H1 (cell line): ENCODE measurements around the gene FGF1. TPM values are rescaled to one million over a fixed set of nuclear protein-coding genes. Genes with fewer than 3 reads are reported as not detected.

ENCODE experiments used
- CTCF ChIA-PET: fragments of 300-600 bp; sonication (Branson Sonifier 250); formaldehyde crosslinking; loops from one replicate; lab custom pipeline; 2021; ENCODE audit not compliant: partially characterized antibody; lab: Charles Lee
- POLR2A ChIA-PET: fragments of 300-600 bp; sonication (Branson Sonifier 250); formaldehyde crosslinking; loops from one replicate; lab custom pipeline; 2021; ENCODE audit warnings: inconsistent platforms; ENCODE audit not compliant: partially characterized antibody; lab: Charles Lee
- DNase-seq, 2 experiments: peaks; one replicate each; pipeline versions ENCODE4 v3.0.0 to v3.0.0-alpha.2; 2010 to 2022; ENCODE audit warnings: low spot score in 2 of 2, low read depth in 1 of 2, mixed read lengths in 1 of 2
- FAIRE-seq: peaks from 2 replicates; lab custom pipeline; 2011; peaks lifted over from hg19 to GRCh38; lab: Jason Lieb, UNC
- H2AFZ ChIP-seq: 2 replicates; pipeline ENCODE4 v1.8.1; 2012; ENCODE audit warnings: low read length, inconsistent platforms
- H2AK5ac ChIP-seq: 2 replicates; pipeline ENCODE4 v1.6.1; 2013; ENCODE audit warnings: low read depth, low read length
- H2BK120ac ChIP-seq: replicated peaks from 2 replicates; pipeline ENCODE3; 2013; ENCODE audit warnings: low read depth, low read length, inconsistent platforms
- H2BK12ac ChIP-seq: 2 replicates; pipeline ENCODE4 v1.6.1; 2013; ENCODE audit warnings: low read depth, low read length
- H2BK15ac ChIP-seq: 2 replicates; pipeline ENCODE4 v1.6.1; 2013; ENCODE audit warnings: low read length
- H2BK20ac ChIP-seq: 2 replicates; pipeline ENCODE4 v1.6.1; 2013; ENCODE audit warnings: low read length
- H2BK5ac ChIP-seq: 2 replicates; pipeline ENCODE4 v1.6.1; 2013; ENCODE audit warnings: low read depth, low read length
- H3K14ac ChIP-seq: 2 replicates; pipeline ENCODE4 v1.6.1; 2013; ENCODE audit warnings: inconsistent platforms; ENCODE audit not compliant: insufficient read length
- H3K18ac ChIP-seq: 2 replicates; pipeline ENCODE4 v1.6.1; 2013; ENCODE audit warnings: low read length; ENCODE audit errors: extremely low read depth
- H3K23ac ChIP-seq: 2 replicates; pipeline ENCODE4 v1.6.1; 2013; ENCODE audit warnings: inconsistent platforms; ENCODE audit not compliant: insufficient read length
- H3K23me2 ChIP-seq: 2 replicates; pipeline ENCODE4 v1.6.1; 2013; ENCODE audit warnings: low read depth, low read length
- H3K27ac ChIP-seq: 2 replicates; pipeline ENCODE4 v1.6.1; 2011; ENCODE audit warnings: low read depth, low read length, inconsistent platforms
- H3K27me3 ChIP-seq, 4 experiments: replicated peaks in 1 of 4; 1 replicate in 1 of 4; 2 replicates in 3 of 4; pipeline versions ENCODE4 v1.6.1 to v1.8.1; 2011 to 2013; ENCODE audit warnings: low read length in 3 of 4, mild to moderate bottlenecking in 3 of 4, inconsistent platforms in 2 of 4, mixed read lengths in 2 of 4, moderate library complexity in 1 of 4; ENCODE audit not compliant: control insufficient read depth in 3 of 4, insufficient read depth in 3 of 4; ENCODE audit errors: extremely low read depth in 1 of 4
- H3K36me3 ChIP-seq, 4 experiments: 2 replicates each; pipeline versions ENCODE4 v1.6.1 to v1.8.1; 2011 to 2013; ENCODE audit warnings: mild to moderate bottlenecking in 4 of 4, low read length in 3 of 4, moderate library complexity in 2 of 4, control low read depth in 1 of 4, inconsistent platforms in 1 of 4; ENCODE audit not compliant: insufficient read depth in 4 of 4, control insufficient read depth in 2 of 4
- H3K4ac ChIP-seq: replicated peaks from 2 replicates; pipeline ENCODE3; 2013; ENCODE audit warnings: low read length, low read depth, mixed read lengths, inconsistent platforms; ENCODE audit not compliant: insufficient read length
- H3K4me1 ChIP-seq, 4 experiments: replicated peaks in 1 of 4; 1 replicate in 1 of 4; 2 replicates in 3 of 4; pipeline versions ENCODE4 v1.6.1 to v1.8.1; 2011 to 2013; ENCODE audit warnings: low read length in 3 of 4, inconsistent platforms in 2 of 4, mixed read lengths in 1 of 4; ENCODE audit not compliant: insufficient read depth in 4 of 4, control insufficient read depth in 3 of 4
- H3K4me2 ChIP-seq, 2 experiments: 2 replicates each; pipeline versions ENCODE4 v1.6.1 to v1.8.1; 2011 to 2013; ENCODE audit warnings: low read depth in 2 of 2, low read length in 2 of 2, control low read depth in 1 of 2, inconsistent platforms in 1 of 2, mild to moderate bottlenecking in 1 of 2; ENCODE audit not compliant: insufficient read depth in 1 of 2
- H3K4me3 ChIP-seq, 4 experiments: fragments of 200-600, 300-600 bp in 1 of 4; sonication (generic), shearing (Covaris generic), sonication (Bioruptor Twin) in 1 of 4; 2 replicates each; pipeline versions ENCODE4 v1.5.1 to v1.8.1; 2011 to 2016; ENCODE audit warnings: low read length in 4 of 4, low read depth in 3 of 4, control low read depth in 2 of 4, inconsistent platforms in 2 of 4, mild to moderate bottlenecking in 2 of 4, mixed read lengths in 1 of 4, moderate library complexity in 1 of 4; ENCODE audit not compliant: insufficient read depth in 2 of 4; ENCODE audit errors: extremely low read depth in 1 of 4
- H3K56ac ChIP-seq: replicated peaks from 2 replicates; pipeline ENCODE3; 2013; ENCODE audit warnings: low read depth, mild to moderate bottlenecking, mixed read lengths, low read length, inconsistent platforms; ENCODE audit not compliant: insufficient read length
- H3K79me1 ChIP-seq: 2 replicates; pipeline ENCODE4 v1.6.1; 2013; ENCODE audit warnings: low read depth, low read length, control low read depth
- H3K79me2 ChIP-seq, 2 experiments: 2 replicates each; pipeline versions ENCODE4 v1.6.1 to v1.8.1; 2012 to 2013; ENCODE audit warnings: low read length in 2 of 2, mild to moderate bottlenecking in 2 of 2, inconsistent platforms in 1 of 2; ENCODE audit not compliant: insufficient read depth in 2 of 2, control insufficient read depth in 1 of 2
- H3K9ac ChIP-seq, 4 experiments: replicated peaks in 1 of 4; 1 replicate in 1 of 4; 2 replicates in 3 of 4; pipeline versions ENCODE4 v1.6.1 to v1.8.1; 2011 to 2013; ENCODE audit warnings: low read depth in 3 of 4, low read length in 3 of 4, control low read depth in 2 of 4, mild to moderate bottlenecking in 2 of 4, moderate library complexity in 2 of 4, inconsistent platforms in 1 of 4; ENCODE audit errors: extremely low read depth in 1 of 4
- H3K9me3 ChIP-seq, 2 experiments: 2 replicates each; pipeline versions ENCODE4 v1.6.1 to v1.8.1; 2012 to 2013; ENCODE audit warnings: mild to moderate bottlenecking in 2 of 2, moderate library complexity in 2 of 2, control low read depth in 1 of 2, inconsistent platforms in 1 of 2, low read depth in 1 of 2, low read length in 1 of 2, mixed read lengths in 1 of 2; ENCODE audit not compliant: insufficient read depth in 2 of 2
- H4K20me1 ChIP-seq, 2 experiments: replicated peaks in 1 of 2; 2 replicates each; pipeline versions ENCODE3 to v1.8.1; 2011 to 2013; ENCODE audit warnings: inconsistent platforms in 2 of 2, low read length in 2 of 2, mild to moderate bottlenecking in 1 of 2; ENCODE audit not compliant: insufficient read depth in 2 of 2, control insufficient read depth in 1 of 2
- H4K5ac ChIP-seq: 2 replicates; pipeline ENCODE4 v1.6.1; 2013; ENCODE audit warnings: low read length, low read depth, mixed read lengths, inconsistent platforms; ENCODE audit not compliant: insufficient read length
- H4K8ac ChIP-seq: 2 replicates; pipeline ENCODE4 v1.8.0; 2013; ENCODE audit warnings: mild to moderate bottlenecking, moderate library complexity, low read length, inconsistent platforms; ENCODE audit not compliant: insufficient read depth; ENCODE audit errors: extremely low read depth
- H4K91ac ChIP-seq: replicated peaks from 2 replicates; pipeline ENCODE3; 2013; ENCODE audit warnings: low read length, mixed read lengths, inconsistent platforms; ENCODE audit not compliant: insufficient read length
- WGBS, 2 experiments: shearing (Covaris generic) in 1 of 2; methylation state at CpG; one replicate each; pipeline versions ENCODE4 v1.1.6 to v1.1.7; 2013 to 2015; ENCODE audit warnings: low lambda C conversion rate in 2 of 2, mixed read lengths in 2 of 2, inconsistent platforms in 1 of 2, low coverage in 1 of 2, missing lambda C conversion rate in 1 of 2; ENCODE audit not compliant: insufficient replicate concordance in 2 of 2, insufficient coverage in 1 of 2, insufficient read length in 1 of 2; ENCODE audit errors: extremely low coverage in 1 of 2, missing lambda C conversion rate in 1 of 2; 5-methylcytosine and 5-hydroxymethylcytosine counted together
- polyA plus RNA-seq, 7 experiments: library from polyadenylated mRNA; depleted of rRNA in 3 of 7; stranded (reverse) in 5 of 7; unstranded in 2 of 7; fragments of >200 nt in 5 of 7; fragments of 200-250 nt in 2 of 7; gene quantifications; 1 replicate in 5 of 7; 2 replicates in 1 of 7; 4 replicates in 1 of 7; pipeline versions ENCODE4 v1.2.1 to v1.2.3, GENCODE V29; 2011 to 2013; ENCODE audit warnings: missing spikeins in 2 of 7, mixed read lengths in 2 of 7
- total RNA-seq: library from RNA; stranded (reverse); fragmentation: NEBNext Ultra II Directional; extraction: Animal tissue kit (Norgen Biotek cat#: 25700); gene quantifications from 2 replicates; pipeline ENCODE4 v1.2.1, GENCODE V29; 2021
- TF ChIP-seq, protein P1 (sequence below): IDR thresholded peaks from 2 replicates; pipeline ENCODE4 v1.6.1; 2012; ENCODE audit warnings: inconsistent platforms

Gene FGF1
- total and polyA plus RNA-seq, 2 of the 8 experiments (the other 6 are each of a cell fraction or from before 2014, with no cell fraction given): 0.30 to 0.50 TPM

DNA sequence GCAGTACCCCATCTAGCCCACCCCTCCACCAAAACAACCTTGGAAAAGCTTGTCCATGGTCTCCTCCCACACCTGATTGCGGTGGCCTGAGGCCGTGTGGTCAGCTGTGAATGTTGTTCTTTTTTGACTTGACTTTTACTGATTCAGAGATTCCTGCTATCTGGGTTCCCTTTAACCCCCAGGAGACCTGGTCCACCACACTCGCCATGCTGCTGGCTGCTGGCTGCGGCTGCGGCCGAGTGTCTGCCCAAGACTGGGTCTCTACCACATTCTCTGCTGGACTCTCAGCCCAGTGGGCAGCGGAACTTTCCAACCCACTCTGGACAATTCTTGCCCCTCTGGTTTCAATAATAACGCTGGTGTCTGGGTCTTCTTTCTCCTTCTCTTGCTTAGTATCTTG lies 28.4 kb downstream of the FGF1 start:
- H3K27ac ChIP-seq: no peak overlapping the region
- no peak overlapping the region for H3K23ac ChIP-seq
- H3K9me3 ChIP-seq: no peaks in the 10 kb centered on the region
- H2BK120ac ChIP-seq: no peak overlapping the region
- H3K9ac ChIP-seq: no peak overlapping the region
- H3K27me3 ChIP-seq: no peaks in the 10 kb centered on the region
- H3K4ac ChIP-seq: no peak overlapping the region
- no peak overlapping the region for H3K18ac ChIP-seq
- no peaks in the 10 kb centered on the region for H3K79me1 ChIP-seq
- no peaks in the 10 kb centered on the region for H3K79me2 ChIP-seq
- TF ChIP-seq, protein P1, sequence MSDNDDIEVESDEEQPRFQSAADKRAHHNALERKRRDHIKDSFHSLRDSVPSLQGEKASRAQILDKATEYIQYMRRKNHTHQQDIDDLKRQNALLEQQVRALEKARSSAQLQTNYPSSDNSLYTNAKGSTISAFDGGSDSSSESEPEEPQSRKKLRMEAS: no peak
- ChIA-PET POLR2A (interaction anchor here (1.4 kb wide), 1 partner anchor 41 kb away, joined by 3 read pairs; no protein-coding TSS in a partner anchor), CTCF (interaction anchor here (0.6 to 17.4 kb wide), 10 partner anchors 14 to 232 kb away, joined by 3 to 605 read pairs (median 18); partner anchors contain the start of gene FGF1)
- no peak overlapping the region for H4K5ac ChIP-seq
- H3K4me1 ChIP-seq: no peaks in the 10 kb centered on the region
- no peak overlapping the region for H3K56ac ChIP-seq
- H3K23me2 ChIP-seq: no peaks in the 10 kb centered on the region; the same call in 1 of the 2 replicates
- H3K14ac ChIP-seq: no peak overlapping the region
- no peaks in the 10 kb centered on the region for H4K20me1 ChIP-seq
- H3K4me2 ChIP-seq: no peak overlapping the region
- H4K91ac ChIP-seq: no peak overlapping the region
- no peak overlapping the region for H2BK15ac ChIP-seq
- FAIRE-seq (no peak), DNase-seq (no peak)
- H3K36me3 ChIP-seq: no peaks in the 10 kb centered on the region
- no peak overlapping the region for H3K4me3 ChIP-seq
- no peak overlapping the region for H2AFZ ChIP-seq
- no peak overlapping the region for H2BK20ac ChIP-seq
- H2BK5ac ChIP-seq: no peak overlapping the region
- H2BK12ac ChIP-seq: no peak overlapping the region
- no peak overlapping the region for H2AK5ac ChIP-seq
- no peak overlapping the region for H4K8ac ChIP-seq
- WGBS, 2 experiments: 94% methylated on average over 8 of the region's 8 CpGs; no CpG with 5 or more reads in 1 of the 2 experiments
